Activated CD4-positive, CD25-positive, alpha-beta regulatory T cell treated with anti-CD3 and anti-CD28 coated beads, Interleukin-2, amount 50 U/mL, for 16 hours (primary cell): ENCODE results near the gene EIF4G3.
"Not testable (repeated sequence)": the region's sequence is repeated elsewhere in the genome, so short reads cannot be mapped to it uniquely, and the experiment has no call there.

Experiments
- DNase-seq: peaks from one replicate; pipeline ENCODE4 v3.0.0-alpha.2; 2020; ENCODE audit warnings: low read depth, low spot score

Gene EIF4G3

GRCh38 chr1:20948101-20948500 lies 228.6 kb downstream of the EIF4G3 start:
- DNase-seq, result no peak

- DNase-seq, result no peak
These were observed 229.3 kb downstream of the EIF4G3 start for GRCh38 chr1:20947409-20947808.

- no peak for DNase-seq
These were observed 240.1 kb downstream of the EIF4G3 start for GRCh38 chr1:20936621-20937020.

GRCh38 chr1:20936216-20936615 lies 240.5 kb downstream of the EIF4G3 start:
- DNase-seq, result no peak

- DNase-seq, result no peak
These were observed 241.0 kb downstream of the EIF4G3 start for GRCh38 chr1:20935717-20936116.

- no peak for DNase-seq
These were observed 244.2 kb downstream of the EIF4G3 start for GRCh38 chr1:20932437-20932977.

- no peak for DNase-seq
These were observed 244.7 kb downstream of the EIF4G3 start for GRCh38 chr1:20931930-20932436.

GRCh38 chr1:20930427-20930826 lies 246.3 kb downstream of the EIF4G3 start:
- DNase-seq, result no peak

GRCh38 chr1:20928146-20928545 lies 248.6 kb downstream of the EIF4G3 start:
- DNase-seq, result no peak

- no peak for DNase-seq
These were observed 255.4 kb downstream of the EIF4G3 start for GRCh38 chr1:20921285-20921684.

- no peak for DNase-seq
These were observed 263.5 kb downstream of the EIF4G3 start for GRCh38 chr1:20913242-20913641.

GRCh38 chr1:20907526-20907925 lies 269.2 kb downstream of the EIF4G3 start:
- DNase-seq, result not testable (repeated sequence)

GRCh38 chr1:20903437-20903836 lies 273.3 kb downstream of the EIF4G3 start:
- no peak for DNase-seq

GRCh38 chr1:20900056-20900455 lies 276.6 kb downstream of the EIF4G3 start:
- DNase-seq, result no peak

- DNase-seq, result no peak
These were observed 277.3 kb downstream of the EIF4G3 start for GRCh38 chr1:20899154-20899972.

- DNase-seq, result no peak
These were observed 279.9 kb downstream of the EIF4G3 start for GRCh38 chr1:20896826-20897225.

- DNase-seq, result no peak
These were observed 282.8 kb downstream of the EIF4G3 start for GRCh38 chr1:20893931-20894330.

- DNase-seq, result no peak
These were observed 285.6 kb downstream of the EIF4G3 start for GRCh38 chr1:20891091-20891490.

GRCh38 chr1:20887246-20887645 lies 289.5 kb downstream of the EIF4G3 start:
- DNase-seq, result no peak

GRCh38 chr1:20885121-20885520 lies 291.6 kb downstream of the EIF4G3 start:
- DNase-seq, result no peak

GRCh38 chr1:20884513-20884912 lies 292.2 kb downstream of the EIF4G3 start:
- DNase-seq, result no peak

- no peak for DNase-seq
These were observed 292.9 kb downstream of the EIF4G3 start for GRCh38 chr1:20883766-20884165.

GRCh38 chr1:20882837-20883236 lies 293.9 kb downstream of the EIF4G3 start:
- DNase-seq, result no peak
